H1 (cell line): ENCODE data around the gene COLEC12. TPM values are rescaled to one million over a fixed set of nuclear protein-coding genes. Genes with fewer than 3 reads are reported as not detected.

Experiments
- EZH2 ChIP-seq: fragments of 200-600 bp; sonication (generic); IDR thresholded peaks from 2 replicates; pipeline ENCODE4 v1.7.1; 2012; ENCODE audit warnings: low read depth, mild to moderate bottlenecking, moderate library complexity, low read length, inconsistent platforms; ENCODE audit not compliant: severe bottlenecking
- GTF2F1 ChIP-seq: IDR thresholded peaks from 2 replicates; pipeline ENCODE4 v1.6.1; 2012; ENCODE audit warnings: low read depth, low read length, improper control_type of control experiment, borderline replicate concordance
- MAFK ChIP-seq: IDR thresholded peaks from 2 replicates; pipeline ENCODE4 v1.6.1; 2012; ENCODE audit warnings: low read depth, mild to moderate bottlenecking, improper control_type of control experiment, low read length
- POLR2A ChIP-seq, 2 experiments: IDR thresholded peaks; 1 replicate in 1 of 2; 2 replicates in 1 of 2; pipeline ENCODE4 v1.6.1; 2011; ENCODE audit warnings: low read depth in 2 of 2, low read length in 2 of 2, mild to moderate bottlenecking in 2 of 2; ENCODE audit errors: control extremely low read depth in 1 of 2
- TAF7 ChIP-seq: optimal IDR thresholded peaks from 2 replicates; pipeline ENCODE3; 2011; ENCODE audit warnings: low read depth, mild to moderate bottlenecking, inconsistent platforms, low read length, moderate library complexity, borderline replicate concordance
- TEAD4 ChIP-seq: IDR thresholded peaks from 2 replicates; pipeline ENCODE4 v1.6.1; 2012; ENCODE audit warnings: low read depth, low read length, inconsistent platforms, mixed read lengths
- polyA plus RNA-seq, 7 experiments: library from polyadenylated mRNA; depleted of rRNA in 3 of 7; stranded (reverse) in 5 of 7; unstranded in 2 of 7; fragments of >200 nt in 5 of 7; fragments of 200-250 nt in 2 of 7; gene quantifications; 1 replicate in 5 of 7; 2 replicates in 1 of 7; 4 replicates in 1 of 7; pipeline versions ENCODE4 v1.2.1 to v1.2.3, GENCODE V29; 2011 to 2013; ENCODE audit warnings: missing spikeins in 2 of 7, mixed read lengths in 2 of 7
- total RNA-seq: library from RNA; stranded (reverse); fragmentation: NEBNext Ultra II Directional; extraction: Animal tissue kit (Norgen Biotek cat#: 25700); gene quantifications from 2 replicates; pipeline ENCODE4 v1.2.1, GENCODE V29; 2021

Gene COLEC12
- total and polyA plus RNA-seq, 2 of the 8 experiments (the other 6 are each of a cell fraction or from before 2014, with no cell fraction given), result 0.44 to 2.3 TPM

DNA sequence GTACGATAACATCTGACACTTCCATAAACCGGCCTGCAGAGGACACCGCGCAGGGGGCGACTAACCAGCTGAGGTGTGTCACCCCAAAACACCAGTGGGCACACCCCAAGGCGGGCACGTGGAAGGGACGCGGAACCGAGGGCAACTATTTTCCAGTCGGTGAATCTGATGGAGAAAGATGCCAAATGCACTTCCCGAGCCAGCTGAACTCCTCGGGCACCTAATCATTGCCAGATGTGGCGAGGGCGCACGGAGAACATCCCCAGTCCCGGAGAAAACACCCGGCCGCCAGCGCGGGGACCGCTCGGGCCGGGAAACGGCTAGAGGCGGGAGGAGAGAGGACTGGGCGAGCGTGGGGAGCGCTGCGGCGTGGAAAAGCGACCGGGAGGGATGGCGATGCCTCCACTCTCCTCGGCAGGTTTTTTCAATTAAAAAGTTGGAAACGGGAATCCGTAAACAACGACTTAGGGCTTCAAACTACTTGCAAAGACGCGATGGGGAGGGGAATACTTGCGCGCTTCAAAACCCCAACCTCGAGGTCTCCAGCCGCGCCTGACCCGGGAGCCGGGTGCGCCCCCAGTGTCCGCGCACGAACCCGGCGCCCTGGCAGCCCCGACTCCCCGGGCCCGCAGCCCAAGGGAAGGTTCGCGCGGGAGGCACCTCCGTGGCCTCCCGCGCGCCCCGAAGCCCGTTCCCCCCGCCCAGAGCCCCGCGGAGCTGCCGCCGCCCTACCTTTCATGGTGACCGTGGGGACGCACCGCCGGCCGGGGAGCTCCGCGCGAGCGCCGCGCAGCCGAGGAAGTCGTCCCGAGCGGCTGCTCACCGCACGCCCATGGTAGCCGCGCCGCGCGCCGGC, 497 bp downstream of the COLEC12 start (continued):
- no peak for TF ChIP-seq GTF2F1
- no peak for TF ChIP-seq TAF7
- TF ChIP-seq MAFK, result no peak
- TF ChIP-seq EZH2, result peak; percentile 91
- no peak for TF ChIP-seq POLR2A (IDR thresholded peaks at IDR 0.05; ENCODE audit: control extremely low read depth in 1 of 2, low read depth in 2 of 2, low read length in 2 of 2)
- no peak for TF ChIP-seq TEAD4
